ENCODE results near the gene PCARE.

GRCh38 chr2:29096969-29097368 lies 22.6 kb upstream of the PCARE start:
- no peak for TF ChIP-seq CTCF (conservative IDR thresholded peaks at IDR 0.05 in 1 of 2, IDR thresholded peaks at IDR 0.05 in 1 of 2; ENCODE audit: low read depth in 1 of 2, low read length in 2 of 2)
- TF ChIP-seq EZH2 (IDR thresholded peaks at IDR 0.05; ENCODE audit: low read length, missing control alignments) = no peak

All from fibroblast of lung (primary cell).